Retina (tissue), 1 donor: ENCODE measurements around the gene MMP1.

Experiments used
- DNase-seq: peaks from one replicate; pipeline ENCODE4 v3.0.0-alpha.2; 2016

MMP1 gene

DNA sequence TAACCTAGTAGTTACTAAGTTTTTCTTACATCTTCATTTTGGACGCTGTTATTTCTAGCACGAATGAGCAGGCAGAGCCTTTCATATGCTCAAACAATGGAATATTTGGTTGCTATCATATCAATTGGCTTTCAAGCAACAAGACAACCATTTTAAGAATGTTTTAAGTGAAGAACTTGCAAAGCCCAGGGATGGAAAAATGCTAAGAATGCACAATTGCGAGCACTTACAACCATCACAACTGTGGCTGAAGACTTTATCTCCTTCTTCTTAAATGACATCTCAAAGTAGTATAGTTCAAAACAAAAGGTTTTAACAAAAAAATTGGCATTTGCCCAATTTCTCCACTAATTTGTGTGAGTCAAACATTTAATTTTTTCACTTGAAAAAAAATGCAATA is 8.3 kb upstream of the MMP1 start:
- DNase-seq: no peak

DNA sequence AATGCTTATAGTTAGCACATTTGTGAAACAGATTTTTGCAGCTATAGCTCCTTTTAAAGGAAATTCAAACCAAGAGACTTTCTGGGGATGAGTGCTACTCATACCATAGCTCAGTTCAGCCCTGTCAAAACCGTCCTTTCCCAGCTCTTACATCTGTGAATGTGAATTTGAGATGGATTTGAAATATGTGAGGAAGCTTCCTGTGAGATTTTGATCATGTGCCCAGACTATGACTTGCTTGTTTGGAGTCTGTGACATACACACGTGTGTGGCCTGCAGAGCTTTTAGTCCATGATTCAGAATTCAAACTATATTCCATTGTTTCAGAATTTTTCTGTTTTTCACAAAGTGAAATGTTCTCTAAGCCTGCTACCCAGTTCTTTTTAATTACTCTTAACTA is 4.4 kb upstream of the MMP1 start:
- DNase-seq: no peak

DNA sequence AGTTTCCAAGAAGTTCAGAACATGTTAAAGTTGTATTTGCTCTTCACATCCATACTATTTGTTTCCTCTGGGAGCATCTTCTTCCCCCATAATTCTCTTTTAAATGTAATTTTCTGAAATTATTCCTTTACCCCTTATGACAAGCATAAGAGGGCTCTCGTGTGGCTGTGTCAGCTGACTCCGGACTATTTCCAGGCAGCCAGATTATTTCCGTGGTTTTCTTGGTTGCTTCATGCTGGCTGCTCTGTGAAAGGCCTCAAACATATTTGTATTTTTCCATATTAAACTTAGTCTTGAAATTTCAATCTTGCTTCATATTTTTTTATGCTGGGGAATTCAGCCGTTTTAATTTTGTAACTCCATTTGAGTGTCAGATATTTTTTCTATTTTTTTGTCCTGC is 2.8 kb upstream of the MMP1 start:
- DNase-seq: no peak

DNA sequence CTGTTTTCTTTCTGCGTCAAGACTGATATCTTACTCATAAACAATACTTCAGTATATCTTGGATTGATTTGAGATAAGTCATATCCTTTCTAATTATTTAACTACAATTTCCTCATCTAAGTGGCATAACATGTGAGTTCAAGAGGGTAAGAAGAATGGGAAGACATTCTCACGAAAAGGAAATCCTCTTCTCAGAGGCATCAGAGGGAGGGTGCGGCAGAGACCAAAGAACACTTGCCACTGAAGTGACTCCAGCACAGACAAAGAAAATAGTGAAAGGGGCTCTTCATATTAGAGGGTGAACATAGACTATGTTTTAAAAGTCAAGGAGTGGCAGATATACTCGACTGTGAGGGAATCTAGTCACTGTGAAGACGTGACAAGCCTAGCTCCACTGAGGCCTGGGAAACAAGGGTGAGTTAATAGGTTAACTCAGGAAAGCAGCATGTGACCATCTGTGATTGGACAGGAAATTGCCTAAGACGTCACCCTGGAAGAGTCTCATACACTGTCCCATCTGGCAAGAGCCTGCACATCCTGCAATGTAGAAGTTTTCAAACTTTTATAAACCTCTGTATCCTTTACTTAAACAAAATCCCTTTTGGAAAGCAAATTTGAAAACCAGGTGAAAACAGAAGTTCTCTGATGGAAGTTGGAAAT is 1.9 kb upstream of the MMP1 start:
- DNase-seq: no peak

DNA sequence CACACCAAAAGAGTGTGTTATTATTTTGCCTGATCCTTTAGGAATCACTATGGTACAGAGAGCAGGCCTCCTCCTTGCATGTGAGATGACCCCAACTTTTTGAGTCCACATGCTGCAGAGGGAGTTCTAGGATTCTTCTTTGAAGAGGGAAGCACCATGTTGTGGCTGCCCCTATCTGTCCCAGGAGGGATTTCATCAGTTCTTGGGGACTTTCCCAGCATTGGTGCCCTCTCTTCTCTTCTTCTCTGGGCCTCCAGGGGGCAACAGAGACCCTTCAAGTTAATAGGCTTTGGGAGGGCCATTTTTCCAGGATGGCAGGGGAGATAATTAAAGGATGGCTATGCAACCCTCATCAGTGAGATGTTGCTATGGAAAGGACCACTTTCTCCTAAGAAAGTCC is 3.6 kb downstream of the MMP1 start:
- DNase-seq: no peak

- no peak for DNase-seq
Observed at GRCh38 chr11:102793677-102794290, 4.2 kb downstream of the MMP1 start.

DNA sequence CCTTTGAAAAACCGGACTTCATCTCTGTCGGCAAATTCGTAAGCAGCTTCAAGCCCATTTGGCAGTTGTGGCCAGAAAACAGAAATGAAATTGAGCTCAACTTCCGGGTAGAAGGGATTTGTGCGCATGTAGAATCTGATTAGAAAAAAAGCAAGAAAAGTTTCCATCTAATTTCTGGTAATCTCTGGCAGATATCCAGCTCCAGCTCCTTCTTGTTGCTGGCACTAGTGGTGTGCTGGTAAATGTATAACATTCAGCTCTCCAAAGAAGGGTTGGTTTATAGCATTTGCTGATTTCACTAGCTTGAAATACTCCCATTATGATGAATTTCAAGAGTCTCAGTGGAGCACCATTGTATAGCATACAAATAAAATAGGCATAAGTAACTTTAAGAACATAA is 5.4 kb downstream of the MMP1 start:
- DNase-seq: no peak

GRCh38 chr11:102791271-102792036 is 6.5 kb downstream of the MMP1 start:
- DNase-seq: no peak

DNA sequence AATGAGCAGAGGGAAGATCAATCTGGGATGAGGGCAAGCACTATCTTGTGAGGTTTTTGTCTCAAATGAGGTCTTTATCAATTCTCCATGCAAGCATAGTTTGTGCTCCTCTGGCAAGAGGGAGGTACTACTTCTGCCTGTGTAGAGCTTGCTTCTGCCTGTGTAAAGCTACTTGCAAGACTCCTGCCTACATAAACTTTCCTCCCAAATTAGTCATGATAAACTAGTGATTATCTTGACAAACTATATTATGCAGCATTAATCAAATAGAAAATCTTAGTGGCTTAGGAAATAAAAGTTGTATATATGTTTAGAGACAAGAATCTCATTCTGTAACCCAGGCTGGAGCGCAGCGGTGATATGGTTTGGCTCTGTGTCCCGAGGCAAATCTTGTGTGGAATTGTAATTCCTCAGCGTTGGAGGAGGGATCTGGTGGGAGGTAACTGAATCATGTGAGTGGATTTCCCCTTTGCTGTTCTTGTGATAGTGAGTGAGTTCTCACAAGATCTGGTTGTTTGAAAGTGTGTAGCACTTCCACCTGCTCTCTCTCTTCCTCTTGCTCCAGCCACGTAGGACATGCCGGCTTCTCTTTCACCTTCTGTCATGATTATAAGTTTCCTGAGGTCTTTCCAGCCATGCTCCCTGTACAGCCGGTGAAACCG is 9.5 kb downstream of the MMP1 start:
- no peak for DNase-seq

DNA sequence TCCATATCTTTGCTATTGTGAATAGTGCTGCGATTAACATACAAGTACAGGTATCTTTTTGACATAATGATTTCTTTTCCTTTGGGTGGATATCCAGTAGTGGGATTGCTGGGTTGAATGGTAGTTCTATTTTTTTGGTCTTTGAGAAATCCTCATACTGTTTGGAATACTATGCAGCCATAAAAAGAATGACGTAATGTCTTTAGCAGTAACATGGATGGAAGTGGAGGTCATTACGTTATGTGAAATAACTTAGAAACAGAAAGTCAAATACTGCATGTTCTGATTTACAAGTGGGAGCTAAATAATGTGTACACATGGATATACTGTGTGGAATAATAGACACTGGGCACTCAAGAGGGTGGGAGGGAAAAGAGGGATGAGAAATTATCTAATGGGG is 13.6 kb downstream of the MMP1 start:
- no peak for DNase-seq

DNA sequence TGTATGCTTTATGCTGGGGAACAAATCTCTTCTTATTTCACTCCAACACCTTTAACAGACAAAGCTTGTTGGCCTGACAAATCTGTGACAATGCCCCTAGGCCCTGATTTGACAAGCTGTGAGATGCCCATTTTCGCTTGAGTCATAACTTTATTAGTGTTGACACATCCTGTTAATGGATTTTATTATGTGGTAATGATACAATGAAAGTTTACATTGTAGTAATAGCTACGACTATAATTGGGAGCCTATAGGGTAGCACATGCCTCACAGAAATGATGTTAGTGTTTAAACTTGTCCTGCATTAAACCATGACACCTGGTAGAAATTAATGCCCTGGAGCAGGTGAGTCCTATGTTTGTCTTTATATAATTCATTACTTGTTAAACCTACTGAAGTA is 14.2 kb downstream of the MMP1 start:
- DNase-seq: no peak

- no peak for DNase-seq
Observed at GRCh38 chr11:102783016-102783415, 14.9 kb downstream of the MMP1 start.

DNA sequence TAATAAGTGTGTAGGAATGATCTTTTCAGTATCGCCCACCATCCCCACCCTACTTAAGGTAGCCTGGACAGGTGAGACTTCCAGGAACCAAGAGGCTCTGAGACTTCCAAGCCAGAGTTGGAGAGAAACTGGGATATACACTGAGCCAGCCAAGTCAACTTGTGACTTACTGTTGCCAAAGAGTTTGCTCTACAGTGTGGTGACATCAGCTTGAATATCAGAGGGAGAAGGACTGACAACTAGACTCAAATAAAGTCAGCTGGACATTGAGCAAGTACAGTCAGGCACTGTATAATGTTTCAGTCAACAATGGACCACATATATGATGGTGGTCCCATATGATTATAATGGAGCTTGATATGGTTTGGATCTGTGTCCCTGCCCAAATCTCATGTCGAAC is 16.3 kb downstream of the MMP1 start:
- no peak for DNase-seq

GRCh38 chr11:102780491-102780918 is 17.5 kb downstream of the MMP1 start, which contains the start of gene MMP10:
TSS of gene MMP10 (minus strand) at chr11:102780628. CDS start at chr11:102780591, 37 bp downstream.
- no peak for DNase-seq

DNA sequence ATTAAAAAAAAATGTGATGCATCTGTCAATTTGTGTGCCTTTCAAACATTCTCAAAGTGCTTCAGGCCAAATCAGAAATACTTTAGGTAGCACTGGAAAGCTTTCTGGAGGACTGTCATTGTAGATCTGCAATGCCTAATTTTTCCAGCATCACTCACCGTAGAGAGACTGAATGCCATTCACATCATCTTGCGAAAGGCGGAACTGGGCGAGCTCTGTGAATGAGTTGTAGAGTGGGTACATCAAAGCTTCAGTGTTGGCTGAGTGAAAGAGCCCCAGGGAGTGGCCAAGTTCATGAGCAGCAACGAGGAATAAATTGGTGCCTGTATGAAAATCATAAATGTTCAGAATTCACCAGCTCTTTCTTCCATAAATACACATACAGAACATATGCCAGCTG is 21.5 kb downstream of the MMP1 start:
- no peak for DNase-seq

- DNase-seq: no peak
Observed at GRCh38 chr11:102773386-102773785, 24.6 kb downstream of the MMP1 start.

- no peak for DNase-seq
Observed at GRCh38 chr11:102771351-102771750, 26.6 kb downstream of the MMP1 start.

DNA sequence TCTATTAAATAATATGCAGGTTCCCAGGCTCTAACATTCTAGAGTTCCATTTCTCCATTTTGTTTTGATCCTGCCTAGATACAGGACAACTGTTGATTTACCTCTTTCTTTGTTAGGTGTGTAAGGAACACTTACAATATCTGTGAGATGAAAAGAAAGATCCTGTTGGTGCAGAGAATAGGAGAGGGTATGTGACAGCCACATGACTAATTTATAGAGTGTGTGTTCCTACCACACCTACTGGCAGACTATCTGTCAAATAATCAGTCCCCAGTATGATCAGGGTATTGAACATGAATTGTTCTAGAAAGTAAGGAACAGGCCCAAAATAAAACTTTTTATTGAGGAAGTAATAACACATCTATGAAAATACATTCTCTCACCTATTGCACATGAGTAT is 27.8 kb downstream of the MMP1 start:
- no peak for DNase-seq

DNA sequence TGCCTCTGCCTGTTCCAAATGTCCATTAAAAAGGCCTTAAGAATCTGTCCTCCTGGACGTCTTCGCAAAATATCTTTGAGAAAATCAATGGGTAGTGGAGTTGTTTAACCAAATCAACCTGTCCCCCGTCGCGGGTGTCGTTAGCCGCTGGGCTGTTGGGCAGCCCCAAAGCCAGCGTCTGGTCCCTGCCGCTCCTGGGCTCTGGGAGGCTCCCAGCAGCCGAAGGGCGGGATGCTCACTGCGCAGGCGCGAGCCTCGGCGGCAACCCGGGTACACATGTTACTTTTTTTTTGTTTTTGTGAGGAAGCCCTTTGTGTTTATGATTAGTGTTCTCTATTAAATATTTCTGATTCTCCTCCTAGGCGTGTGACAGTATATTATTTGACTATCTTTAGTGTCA is 30.2 kb downstream of the MMP1 start:
- no peak for DNase-seq

- DNase-seq: no peak
Observed at GRCh38 chr11:102763440-102763839, 34.5 kb downstream of the MMP1 start.

- DNase-seq: no peak
Observed at GRCh38 chr11:102762361-102762767, 35.6 kb downstream of the MMP1 start.

GRCh38 chr11:102761646-102762238 is 36.2 kb downstream of the MMP1 start:
- no peak for DNase-seq

DNA sequence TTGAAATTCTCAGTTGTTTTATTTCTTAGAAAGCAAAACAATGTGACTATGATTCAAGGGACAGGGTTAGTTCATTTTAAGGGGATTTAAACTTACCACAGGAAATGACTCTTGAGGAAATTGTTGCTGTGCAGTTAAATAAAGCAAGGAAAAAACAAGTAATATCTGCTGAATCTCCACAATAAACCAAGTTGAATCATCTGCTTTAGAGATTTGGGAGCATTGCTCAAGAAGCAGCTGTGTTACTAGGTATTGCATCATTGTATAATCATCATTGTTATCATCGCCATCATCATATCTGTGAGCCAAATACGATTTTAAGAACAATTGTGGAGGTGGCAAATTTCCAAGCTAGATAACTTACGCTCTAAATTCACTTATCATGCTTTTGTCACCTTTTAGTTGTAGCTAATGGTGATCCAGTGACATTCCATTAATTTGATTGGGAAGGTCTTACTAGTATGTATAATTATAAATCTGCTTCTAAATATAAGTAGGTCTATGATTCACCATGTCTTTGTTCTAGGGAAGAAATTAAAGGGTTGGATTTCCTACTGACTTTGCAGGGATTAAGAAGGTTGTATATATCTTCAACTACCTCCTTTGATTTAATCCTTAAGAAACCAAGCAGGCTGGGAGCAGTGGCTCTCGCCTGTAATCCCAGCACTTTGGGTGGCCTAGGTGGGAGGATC is 37.5 kb downstream of the MMP1 start:
- DNase-seq: no peak
